Kasumi-1 (cell line): ENCODE results near the gene ARHGEF11.

Source experiments
- DNase-seq, 2 experiments: peaks; one replicate each; lab custom pipeline; 2025; lab: John Stamatoyannopoulos, UW

ARHGEF11 gene

GRCh38 chr1:156894711-156895454, 150.7 kb downstream of the ARHGEF11 start:
- DNase-seq, result no peak

- DNase-seq, result no peak
These were observed 151.5 kb downstream of the ARHGEF11 start for GRCh38 chr1:156894001-156894400.

- no peak for DNase-seq
These were observed 152.2 kb downstream of the ARHGEF11 start, which contains the start of gene PEAR1 for GRCh38 chr1:156893048-156893953. TSS of gene PEAR1 (plus strand) at chr1:156893718. CDS start at chr1:156903927, 10,209 bp downstream.

- DNase-seq, result peak; percentile 78 to 85
These were observed 153.1 kb downstream of the ARHGEF11 start for GRCh38 chr1:156892190-156893047.

GRCh38 chr1:156889802-156890580, 155.6 kb downstream of the ARHGEF11 start:
- peak; percentile 73 to 77 for DNase-seq

GRCh38 chr1:156887734-156888133, 157.8 kb downstream of the ARHGEF11 start:
- no peak for DNase-seq

GRCh38 chr1:156887317-156887716, 158.2 kb downstream of the ARHGEF11 start:
- no peak for DNase-seq

GRCh38 chr1:156886583-156887281, 158.8 kb downstream of the ARHGEF11 start:
- no peak for DNase-seq

- DNase-seq, result no peak
These were observed 159.6 kb downstream of the ARHGEF11 start for GRCh38 chr1:156885880-156886355.

- no peak for DNase-seq
These were observed 160.2 kb downstream of the ARHGEF11 start for GRCh38 chr1:156885314-156885713.
